Measurements from ENCODE around the gene CBY1.
A peak's percentile ranks its signal among the peaks of the same experiment; 100 is the strongest.

The CBY1 gene

DNA sequence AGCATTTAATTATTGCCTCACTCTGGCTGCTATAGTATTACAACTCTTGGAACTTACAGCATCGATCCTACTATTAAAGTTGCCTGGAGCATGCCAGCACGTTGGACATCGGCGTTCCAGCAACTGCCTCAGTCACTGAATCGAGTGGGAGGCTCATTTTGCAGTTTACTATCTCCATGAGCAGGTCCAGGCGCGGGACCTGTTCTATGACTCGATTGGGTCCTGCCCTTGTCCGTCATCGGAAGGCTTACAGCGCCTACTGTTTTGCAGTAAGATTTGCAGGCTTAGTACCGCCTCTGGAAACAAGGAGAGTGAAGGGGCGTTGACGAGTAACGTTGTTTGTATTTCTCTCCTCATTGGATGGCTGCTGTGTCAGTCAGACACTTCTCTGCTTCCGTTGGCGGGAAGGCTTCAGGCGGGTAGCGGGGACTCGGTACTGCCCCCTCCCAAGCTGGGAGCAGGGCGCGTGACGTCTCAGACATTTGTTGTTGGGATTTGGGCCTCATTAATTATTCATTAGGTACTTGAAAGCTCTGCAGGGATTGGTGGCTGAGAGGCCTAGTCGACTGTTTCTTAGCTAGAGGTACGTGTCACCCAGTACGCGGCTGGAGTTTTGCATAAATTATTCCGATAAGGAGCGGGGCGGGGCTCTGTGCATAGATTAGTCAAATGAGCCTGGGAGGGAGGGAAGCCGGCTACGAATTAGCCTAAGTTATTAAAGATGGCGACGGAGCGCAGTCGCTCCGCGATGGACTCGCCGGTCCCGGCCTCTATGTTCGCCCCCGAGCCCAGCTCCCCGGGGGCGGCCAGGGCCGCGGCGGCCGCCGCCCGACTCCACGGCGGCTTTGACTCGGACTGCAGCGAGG, 49.0 kb downstream of the CBY1 start, which contains the start of gene GTPBP1:
TSS of gene GTPBP1 (plus strand) at position 710 of the 866 bp plus-strand sequence. CDS start at position 722, 12 bp downstream.
- Histone ChIP-seq H3K9me3 (ENCODE audit: control insufficient read depth, low read length) (no peaks in the 10 kb centered on the region), H3K27me3 (replicated peaks; ENCODE audit: control insufficient read depth, insufficient read depth, low read length) (no peaks in the 10 kb centered on the region), H3K36me3 (ENCODE audit: control insufficient read depth, insufficient read depth, low read length, severe bottlenecking) (peaks cover 9% of the 10 kb centered on the region), H3K4me1 (ENCODE audit: control insufficient read depth, insufficient read depth, low read length) (peaks cover 24% of the 10 kb centered on the region), H3K4me3 (ENCODE audit: low read length) (peak within 1 kb of the TSS; percentile 83), H3K9ac (ENCODE audit: low read length) (peak within 1 kb of the TSS; percentile 91)
- peak; percentile 100 for DNase-seq (ENCODE audit: low read depth)

DNA sequence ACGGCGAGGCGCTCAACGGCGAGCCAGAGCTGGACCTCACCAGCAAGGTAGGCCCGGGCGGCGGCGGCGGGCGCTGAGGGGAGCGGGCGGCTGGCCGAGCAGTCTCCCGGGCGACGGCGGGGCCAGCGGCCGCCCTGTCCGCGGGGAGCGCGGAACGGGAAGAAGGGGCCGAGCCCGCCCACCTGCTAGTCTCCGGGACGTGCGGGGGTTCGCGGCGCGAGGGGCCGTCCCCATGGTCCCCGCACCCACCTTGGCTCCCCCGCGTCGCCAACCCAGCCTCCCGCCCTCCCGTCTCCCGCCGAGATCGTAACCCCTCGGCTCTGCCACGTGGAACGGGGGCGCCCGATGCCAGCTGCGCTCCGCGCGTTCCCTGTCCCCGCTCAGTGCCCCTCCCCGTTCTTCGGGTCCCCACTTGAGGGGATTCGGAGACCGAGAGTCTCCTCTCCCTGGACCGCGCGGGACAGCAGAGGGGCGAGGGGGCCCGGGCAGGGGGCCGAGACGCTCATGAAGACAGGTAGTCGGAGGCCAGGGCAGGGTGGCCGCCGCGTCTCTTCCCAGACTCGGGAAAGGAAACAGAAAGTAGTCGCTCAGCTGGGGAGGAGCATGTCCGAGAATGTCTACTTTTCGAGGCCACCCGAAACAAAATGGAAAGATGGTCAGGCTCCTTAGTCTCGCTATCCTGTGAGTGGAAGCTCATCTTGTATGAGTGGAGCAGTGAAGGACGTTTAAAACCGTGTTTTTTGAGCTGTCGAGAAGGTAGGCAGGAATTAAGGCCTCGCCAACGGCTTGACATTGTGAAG, 49.9 kb downstream of the CBY1 start:
- peak overlapping the region; percentile 83 for H3K4me3 ChIP-seq (ENCODE audit: low read length)
- H3K9me3 ChIP-seq (ENCODE audit: control insufficient read depth, low read length) = no peaks in the 10 kb centered on the region
- peak; percentile 78 for DNase-seq (ENCODE audit: low read depth)
- peaks cover 22% of the 10 kb centered on the region for H3K4me1 ChIP-seq (ENCODE audit: control insufficient read depth, insufficient read depth, low read length)
- H3K36me3 ChIP-seq (ENCODE audit: control insufficient read depth, insufficient read depth, low read length, severe bottlenecking) = peaks cover 9% of the 10 kb centered on the region
- H3K27me3 ChIP-seq (replicated peaks; ENCODE audit: control insufficient read depth, insufficient read depth, low read length) = no peaks in the 10 kb centered on the region
- peak overlapping the region; percentile 91 for H3K9ac ChIP-seq (ENCODE audit: low read length)

DNA sequence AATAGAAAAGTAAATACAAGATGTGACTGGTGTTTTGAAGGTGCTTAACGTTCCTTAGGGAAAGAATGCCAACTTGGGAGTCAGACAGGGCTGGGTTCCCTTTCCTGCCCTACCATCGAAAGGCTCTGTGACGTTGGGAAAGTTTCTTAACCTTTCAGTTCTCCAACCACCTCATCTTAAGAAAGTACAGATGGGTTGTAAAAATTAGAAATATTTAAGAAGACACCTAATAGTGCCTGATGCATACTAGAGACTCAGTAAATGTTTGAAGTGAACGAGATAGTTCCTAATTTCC, 50.4 kb downstream of the CBY1 start:
- Histone ChIP-seq H3K9me3 (ENCODE audit: control insufficient read depth, low read length) (no peaks in the 10 kb centered on the region), H3K36me3 (ENCODE audit: control insufficient read depth, insufficient read depth, low read length, severe bottlenecking) (peaks cover 9% of the 10 kb centered on the region), H3K4me1 (ENCODE audit: control insufficient read depth, insufficient read depth, low read length) (peaks cover 19% of the 10 kb centered on the region), H3K9ac (ENCODE audit: low read length) (peak overlapping the region; percentile 91), H3K27me3 (replicated peaks; ENCODE audit: control insufficient read depth, insufficient read depth, low read length) (no peaks in the 10 kb centered on the region), H3K4me3 (ENCODE audit: low read length) (peak overlapping the region; percentile 83)
- peak; percentile 57 for DNase-seq (ENCODE audit: low read depth)

DNA sequence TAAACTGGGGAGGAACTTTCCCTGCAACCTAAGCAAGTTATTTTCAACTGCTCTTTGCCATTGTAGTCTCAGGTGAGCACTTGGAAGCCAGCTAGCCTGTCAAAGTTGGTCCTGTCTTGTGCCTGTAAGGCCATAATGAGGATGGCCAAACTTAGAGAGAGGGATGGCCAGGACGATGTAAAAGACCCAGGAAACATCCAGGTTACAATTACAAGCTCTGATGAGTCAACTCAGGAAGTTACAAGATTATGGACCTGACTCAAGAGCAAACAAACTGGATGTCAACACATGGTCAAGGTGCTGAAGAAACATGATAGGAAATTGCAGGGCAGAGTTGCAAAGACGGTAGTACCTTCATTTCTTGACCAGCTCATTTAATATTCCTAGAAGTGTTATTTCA, 50.9 kb downstream of the CBY1 start:
- no peaks in the 10 kb centered on the region for H3K9me3 ChIP-seq (ENCODE audit: control insufficient read depth, low read length)
- H3K9ac ChIP-seq (ENCODE audit: low read length) = peak overlapping the region; percentile 91
- H3K27me3 ChIP-seq (replicated peaks; ENCODE audit: control insufficient read depth, insufficient read depth, low read length) = no peaks in the 10 kb centered on the region
- DNase-seq (ENCODE audit: low read depth) = peak; percentile 51
- H3K36me3 ChIP-seq (ENCODE audit: control insufficient read depth, insufficient read depth, low read length, severe bottlenecking) = peaks cover 9% of the 10 kb centered on the region
- peak overlapping the region; percentile 83 for H3K4me3 ChIP-seq (ENCODE audit: low read length)
- peaks cover 19% of the 10 kb centered on the region for H3K4me1 ChIP-seq (ENCODE audit: control insufficient read depth, insufficient read depth, low read length)

DNA sequence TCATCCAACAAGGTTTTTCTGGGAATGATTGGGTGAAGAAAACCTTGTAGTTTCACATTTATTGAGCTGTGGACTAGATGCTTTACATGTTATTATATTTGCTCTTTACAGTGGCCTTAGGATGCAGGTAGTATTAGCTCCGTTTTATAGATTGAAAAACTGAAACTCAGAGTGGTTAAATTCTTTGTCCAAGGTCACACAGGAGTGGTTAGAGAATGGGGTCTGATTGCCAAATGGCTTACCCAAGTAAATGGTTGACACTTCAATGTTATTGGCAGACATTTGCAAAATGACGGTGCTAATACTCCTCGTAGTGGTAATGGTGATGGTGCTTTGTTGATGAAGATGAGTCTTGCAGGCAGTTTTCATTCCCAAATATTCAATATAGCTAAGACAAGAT, 51.5 kb downstream of the CBY1 start:
- H3K27me3 ChIP-seq (replicated peaks; ENCODE audit: control insufficient read depth, insufficient read depth, low read length) = no peaks in the 10 kb centered on the region
- no peaks in the 10 kb centered on the region for H3K9me3 ChIP-seq (ENCODE audit: control insufficient read depth, low read length)
- peaks cover 19% of the 10 kb centered on the region for H3K4me1 ChIP-seq (ENCODE audit: control insufficient read depth, insufficient read depth, low read length)
- no peak overlapping the region for H3K9ac ChIP-seq (ENCODE audit: low read length)
- DNase-seq (ENCODE audit: low read depth) = no peak
- peaks cover 9% of the 10 kb centered on the region for H3K36me3 ChIP-seq (ENCODE audit: control insufficient read depth, insufficient read depth, low read length, severe bottlenecking)
- H3K4me3 ChIP-seq (ENCODE audit: low read length) = no peak overlapping the region

DNA sequence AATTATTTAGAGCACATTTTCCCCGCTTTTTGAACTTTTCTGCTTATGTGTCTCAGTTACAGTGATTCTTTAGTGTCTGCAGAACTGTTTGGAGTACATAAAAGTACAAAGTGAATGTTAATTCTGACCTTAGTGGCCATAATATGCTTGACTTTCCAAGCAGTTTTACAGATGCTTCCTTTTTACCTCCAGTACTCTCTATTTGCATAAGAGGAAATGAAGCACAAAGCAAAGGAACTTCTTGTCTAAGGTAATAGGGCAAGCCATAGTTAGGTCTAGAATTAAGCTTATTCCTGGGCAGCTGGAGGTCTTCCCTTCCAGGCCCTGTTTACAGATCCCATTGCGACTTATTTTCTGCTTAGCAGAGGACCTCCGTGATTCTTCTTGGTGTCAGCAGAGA, 52.9 kb downstream of the CBY1 start:
- DNase-seq (ENCODE audit: low read depth) = no peak
- Histone ChIP-seq H3K27me3 (replicated peaks; ENCODE audit: control insufficient read depth, insufficient read depth, low read length) (no peaks in the 10 kb centered on the region), H3K9me3 (ENCODE audit: control insufficient read depth, low read length) (no peaks in the 10 kb centered on the region), H3K4me3 (ENCODE audit: low read length) (no peak overlapping the region), H3K9ac (ENCODE audit: low read length) (no peak overlapping the region), H3K36me3 (ENCODE audit: control insufficient read depth, insufficient read depth, low read length, severe bottlenecking) (peaks cover 9% of the 10 kb centered on the region), H3K4me1 (ENCODE audit: control insufficient read depth, insufficient read depth, low read length) (peaks cover 19% of the 10 kb centered on the region)

DNA sequence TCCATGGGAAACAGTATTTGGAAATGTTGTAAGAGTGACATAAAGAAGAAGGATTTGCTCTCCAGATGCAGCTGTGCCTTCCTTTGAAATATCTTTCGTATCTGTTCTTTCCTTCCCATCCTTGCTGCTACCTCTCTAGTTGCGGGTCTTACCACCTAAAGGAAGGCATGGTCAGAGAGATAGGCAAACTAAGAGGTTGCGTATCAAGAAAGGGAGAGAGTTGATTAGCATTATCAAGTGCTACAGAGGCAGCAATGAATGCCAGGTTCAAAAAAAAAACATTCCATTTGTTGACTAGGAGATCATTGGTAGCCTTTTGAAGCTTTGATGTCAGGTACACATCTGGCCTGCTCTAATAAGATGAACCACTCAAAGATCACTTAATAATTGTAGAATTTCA, 53.9 kb downstream of the CBY1 start:
- Histone ChIP-seq H3K36me3 (ENCODE audit: control insufficient read depth, insufficient read depth, low read length, severe bottlenecking) (peaks cover 9% of the 10 kb centered on the region), H3K27me3 (replicated peaks; ENCODE audit: control insufficient read depth, insufficient read depth, low read length) (no peaks in the 10 kb centered on the region), H3K9me3 (ENCODE audit: control insufficient read depth, low read length) (no peaks in the 10 kb centered on the region), H3K4me1 (ENCODE audit: control insufficient read depth, insufficient read depth, low read length) (peaks cover 12% of the 10 kb centered on the region), H3K9ac (ENCODE audit: low read length) (no peak overlapping the region), H3K4me3 (ENCODE audit: low read length) (no peak overlapping the region)
- no peak for DNase-seq (ENCODE audit: low read depth)

DNA sequence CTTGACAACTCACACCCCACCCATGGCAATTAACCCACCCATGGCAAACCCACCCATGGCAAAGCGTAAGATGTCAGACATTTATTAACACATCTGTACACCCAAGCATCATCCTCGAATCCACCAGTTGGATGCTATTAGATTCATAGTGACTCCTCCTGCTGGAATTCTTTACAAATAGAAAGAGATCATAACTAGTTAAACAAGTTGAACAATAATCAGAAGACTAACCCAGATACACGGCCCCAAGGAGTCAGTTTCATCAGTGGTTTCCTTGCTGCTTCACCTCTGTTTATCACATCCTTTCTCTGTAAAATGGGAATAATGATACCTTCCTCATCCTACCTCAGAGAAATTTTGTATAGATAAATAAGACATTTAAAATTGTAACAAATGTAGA, 54.4 kb downstream of the CBY1 start:
- H3K36me3 ChIP-seq (ENCODE audit: control insufficient read depth, insufficient read depth, low read length, severe bottlenecking) = peaks cover 12% of the 10 kb centered on the region

DNA sequence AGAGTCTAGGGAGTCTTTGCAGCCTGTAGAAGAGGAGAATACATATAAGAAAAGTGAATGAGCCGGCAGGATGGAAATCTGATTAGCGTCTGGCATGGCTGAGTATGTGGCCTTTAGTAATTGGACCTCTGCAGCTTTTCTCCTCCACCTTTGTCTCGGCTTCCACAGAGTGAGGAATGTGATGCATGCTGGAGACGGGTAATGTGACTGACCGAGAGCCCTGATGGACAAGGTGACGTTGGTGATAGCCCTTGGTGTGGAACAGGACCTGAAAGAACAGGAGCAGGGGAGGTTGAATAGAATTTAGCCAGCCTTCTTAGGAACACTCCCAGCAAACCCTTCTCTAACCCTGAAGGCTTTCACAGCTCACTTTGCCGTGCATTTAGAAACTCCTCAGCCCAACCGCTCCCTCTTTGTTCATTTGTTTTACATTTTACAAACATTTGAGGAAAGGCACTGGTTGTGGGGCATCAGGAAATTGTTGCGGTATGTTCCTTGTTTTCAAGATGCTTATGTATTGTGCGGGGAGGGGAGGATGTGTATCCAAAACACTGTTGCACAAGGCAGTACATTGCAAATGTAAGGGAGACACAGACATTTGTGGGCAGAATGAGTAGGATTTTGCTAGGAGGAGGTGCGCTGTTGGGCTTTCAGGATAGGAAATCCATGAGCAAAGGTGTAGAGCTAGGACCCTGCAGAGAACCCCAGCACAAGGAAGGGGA, 56.2 kb downstream of the CBY1 start:
- Histone ChIP-seq H3K36me3 (ENCODE audit: control insufficient read depth, insufficient read depth, low read length, severe bottlenecking) (peaks cover 27% of the 10 kb centered on the region), H3K4me3 (ENCODE audit: low read length) (no peak overlapping the region), H3K9ac (ENCODE audit: low read length) (no peak overlapping the region), H3K9me3 (ENCODE audit: control insufficient read depth, low read length) (no peaks in the 10 kb centered on the region), H3K4me1 (ENCODE audit: control insufficient read depth, insufficient read depth, low read length) (peaks cover 3% of the 10 kb centered on the region), H3K27me3 (replicated peaks; ENCODE audit: control insufficient read depth, insufficient read depth, low read length) (no peaks in the 10 kb centered on the region)
- DNase-seq (ENCODE audit: low read depth) = no peak

More for the DNA sequence above, 54.4 kb downstream of the CBY1 start:
- H3K9me3 ChIP-seq (ENCODE audit: control insufficient read depth, low read length) = no peaks in the 10 kb centered on the region
- DNase-seq (ENCODE audit: low read depth) = no peak
- H3K4me3 ChIP-seq (ENCODE audit: low read length) = no peak overlapping the region
- H3K27me3 ChIP-seq (replicated peaks; ENCODE audit: control insufficient read depth, insufficient read depth, low read length) = no peaks in the 10 kb centered on the region
- peaks cover 12% of the 10 kb centered on the region for H3K4me1 ChIP-seq (ENCODE audit: control insufficient read depth, insufficient read depth, low read length)
- no peak overlapping the region for H3K9ac ChIP-seq (ENCODE audit: low read length)

DNA sequence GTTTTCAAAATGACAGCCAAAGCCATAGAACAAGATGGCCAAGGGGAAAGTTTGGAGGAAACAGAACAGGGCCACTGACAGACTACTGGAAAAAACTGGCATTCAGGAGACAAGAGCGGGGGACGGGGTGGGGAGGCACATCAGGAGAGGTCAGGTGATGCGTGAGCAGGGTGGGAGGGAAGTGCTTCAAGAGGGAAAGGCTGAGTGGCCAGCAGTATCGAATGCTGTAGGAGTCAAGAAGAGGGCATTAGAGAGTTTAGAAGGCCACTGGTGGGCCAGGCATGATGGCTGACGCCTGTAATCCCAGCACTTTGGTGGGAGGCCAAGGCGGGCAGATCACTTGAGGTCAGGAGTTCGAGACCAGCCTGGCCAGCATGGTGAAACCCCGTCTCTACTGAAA, 57.5 kb downstream of the CBY1 start:
- H3K4me3 ChIP-seq (ENCODE audit: low read length) = no peak overlapping the region
- peaks cover 27% of the 10 kb centered on the region for H3K36me3 ChIP-seq (ENCODE audit: control insufficient read depth, insufficient read depth, low read length, severe bottlenecking)
- H3K4me1 ChIP-seq (ENCODE audit: control insufficient read depth, insufficient read depth, low read length) = peaks cover 11% of the 10 kb centered on the region
- H3K9me3 ChIP-seq (ENCODE audit: control insufficient read depth, low read length) = no peaks in the 10 kb centered on the region
- H3K9ac ChIP-seq (ENCODE audit: low read length) = no peak overlapping the region
- H3K27me3 ChIP-seq (replicated peaks; ENCODE audit: control insufficient read depth, insufficient read depth, low read length) = no peaks in the 10 kb centered on the region
- DNase-seq (ENCODE audit: low read depth) = no peak

DNA sequence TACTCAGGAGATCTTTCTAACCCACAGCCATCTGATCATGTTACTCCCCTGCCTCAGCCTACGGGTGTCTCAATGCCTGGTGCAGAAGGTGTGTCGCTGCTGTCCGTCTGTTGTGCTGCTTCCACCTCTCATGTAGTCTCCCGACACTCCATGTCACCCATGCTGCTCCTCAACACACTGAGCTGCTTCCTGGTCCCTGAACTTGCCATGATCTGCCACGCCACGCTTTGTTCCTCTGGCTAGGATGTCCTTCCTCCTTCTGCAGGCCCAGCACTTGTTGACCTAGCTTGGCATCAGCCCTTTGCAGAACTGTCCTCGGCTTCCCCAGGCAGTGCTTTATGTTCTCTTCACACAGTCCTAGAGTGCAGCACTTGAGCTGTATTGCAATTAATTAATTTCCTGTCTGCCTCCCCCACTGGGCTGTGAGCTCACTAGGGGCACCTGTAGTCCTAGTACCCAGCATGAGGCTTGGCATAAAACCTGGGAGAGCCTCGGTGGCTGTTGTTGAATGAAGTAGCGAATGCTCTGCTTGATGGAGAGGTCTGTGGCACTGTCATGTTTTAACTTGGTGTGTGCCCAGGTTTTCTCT, 58.8 kb downstream of the CBY1 start:
- H3K9ac ChIP-seq (ENCODE audit: low read length) = no peak overlapping the region
- H3K4me1 ChIP-seq (ENCODE audit: control insufficient read depth, insufficient read depth, low read length) = peaks cover 11% of the 10 kb centered on the region
- H3K4me3 ChIP-seq (ENCODE audit: low read length) = no peak overlapping the region
- no peak for DNase-seq (ENCODE audit: low read depth)
- peaks cover 19% of the 10 kb centered on the region for H3K36me3 ChIP-seq (ENCODE audit: control insufficient read depth, insufficient read depth, low read length, severe bottlenecking)
- no peaks in the 10 kb centered on the region for H3K9me3 ChIP-seq (ENCODE audit: control insufficient read depth, low read length)
- no peaks in the 10 kb centered on the region for H3K27me3 ChIP-seq (replicated peaks; ENCODE audit: control insufficient read depth, insufficient read depth, low read length)

All from adipocyte (in vitro differentiated cells).